K562 (cell line): ENCODE data around the gene MBD3. TPM values are rescaled to one million over a fixed set of nuclear protein-coding genes. Genes with fewer than 3 reads are reported as not detected.

Source experiments
- ATAC-seq: fragments of 200-7000 bp; cut with Tn5 transposase; 3 replicates; pipeline ENCODE4 v1.9.1; 2020; ENCODE audit warnings: moderate library complexity
- BruUV-seq: library from RNA; stranded (reverse); fragments of 400-500 nt; replicated peaks from 2 replicates; lab custom pipeline; 2021; lab: Mats Ljungman, UMichigan
- CTCF ChIA-PET: fragments of 300-600 bp; formaldehyde crosslinking; extraction: SDS; loops from one replicate; lab custom pipeline; 2021; ENCODE audit warnings: low intra/inter-chr PET ratio; lab: Yijun Ruan, JAX
- POLR2A ChIA-PET: fragments of 300-600, 350-650 bp; sonication (Branson Sonifier 250); formaldehyde crosslinking; extraction: SDS; loops from one replicate; lab custom pipeline; 2021; ENCODE audit warnings: antibody characterized with exemption, inconsistent platforms; lab: Yijun Ruan, JAX
- DNase-seq, 4 experiments: peaks; one replicate each; pipeline versions ENCODE4 v3.0.0 to v3.0.0-alpha.2; 2011 to 2018; ENCODE audit warnings: low spot score in 3 of 4, mixed read lengths in 3 of 4; ENCODE audit errors: extremely low read depth in 1 of 4
- FAIRE-seq: peaks from 2 replicates; lab custom pipeline; 2011; peaks lifted over from hg19 to GRCh38; lab: Jason Lieb, UNC
- H2AFZ ChIP-seq: 2 replicates; pipeline ENCODE4 v1.6.0; 2011; ENCODE audit warnings: low read depth, low read length, control low read depth, inconsistent platforms
- H3K27ac ChIP-seq: fragments of 200-600 bp; 3 replicates; pipeline ENCODE4 v1.8.0; 2011; ENCODE audit warnings: low read depth, mild to moderate bottlenecking, control low read depth, inconsistent platforms, low read length, moderate library complexity, mixed read lengths; ENCODE audit errors: extremely low read depth
- H3K27me3 ChIP-seq, 2 experiments: fragments of 300-600 bp in 1 of 2; 2 replicates in 1 of 2; 3 replicates in 1 of 2; pipeline versions ENCODE4 v1.6.0 to v1.8.0; 2011; ENCODE audit warnings: inconsistent platforms in 2 of 2, low read length in 2 of 2, mild to moderate bottlenecking in 1 of 2, mixed read lengths in 1 of 2, moderate library complexity in 1 of 2; ENCODE audit not compliant: control insufficient read depth in 2 of 2, insufficient read depth in 2 of 2
- H3K36me3 ChIP-seq: fragments of 300-600 bp; 3 replicates; pipeline ENCODE4 v1.8.0; 2011; ENCODE audit warnings: mild to moderate bottlenecking, low read length, inconsistent platforms; ENCODE audit not compliant: control insufficient read depth, insufficient read depth
- H3K4me1 ChIP-seq, 2 experiments: fragments of 200-600 bp in 1 of 2; replicated peaks in 1 of 2; 2 replicates in 1 of 2; 3 replicates in 1 of 2; pipeline versions ENCODE4 v1.5.1 to v1.8.0; 2011; ENCODE audit warnings: inconsistent platforms in 2 of 2, low read length in 2 of 2, mild to moderate bottlenecking in 1 of 2, mixed read lengths in 1 of 2, moderate library complexity in 1 of 2; ENCODE audit not compliant: control insufficient read depth in 2 of 2, insufficient read depth in 2 of 2
- H3K4me2 ChIP-seq: 2 replicates; pipeline ENCODE4 v1.6.1; 2011; ENCODE audit warnings: low read length, control low read depth, inconsistent platforms, mixed read lengths; ENCODE audit not compliant: insufficient read depth
- H3K4me3 ChIP-seq: fragments of 200-600 bp; sonication (generic), shearing (Covaris generic); 2 replicates; pipeline ENCODE4 v1.5.1; 2016; ENCODE audit warnings: control low read depth, inconsistent platforms
- H3K79me2 ChIP-seq: fragments of 200-600 bp; 3 replicates; pipeline ENCODE4 v1.8.0; 2011; ENCODE audit warnings: low read length, inconsistent platforms; ENCODE audit not compliant: control insufficient read depth, insufficient read depth
- H3K9ac ChIP-seq, 2 experiments: 2 replicates each; pipeline versions ENCODE4 v1.6.0 to v1.6.1; 2011; ENCODE audit warnings: low read depth in 2 of 2, low read length in 2 of 2, control low read depth in 1 of 2, inconsistent platforms in 1 of 2, mild to moderate bottlenecking in 1 of 2, mixed read lengths in 1 of 2; ENCODE audit not compliant: insufficient read depth in 1 of 2
- H3K9me1 ChIP-seq: one replicate; pipeline ENCODE4 v1.6.0; 2011; ENCODE audit warnings: inconsistent platforms, mild to moderate bottlenecking, low read length, moderate library complexity; ENCODE audit not compliant: control insufficient read depth, insufficient read depth
- H3K9me3 ChIP-seq: replicated peaks from 2 replicates; pipeline ENCODE4 v1.5.1; 2011; ENCODE audit warnings: low read depth, low read length, inconsistent platforms; ENCODE audit not compliant: control insufficient read depth, insufficient read depth
- H4K20me1 ChIP-seq: replicated peaks from 2 replicates; pipeline ENCODE4 v1.6.1; 2011; ENCODE audit warnings: low read length, inconsistent platforms, mixed read lengths; ENCODE audit not compliant: control insufficient read depth, insufficient read depth
- ARID4B ChIP-seq: sonication (generic); formaldehyde crosslinking; IDR thresholded peaks from 2 replicates; pipeline ENCODE4 v1.8.0; 2022; ENCODE audit warnings: mild to moderate bottlenecking, missing genetic modification reagents
- E2F1 ChIP-seq: sonication (generic); formaldehyde crosslinking; IDR thresholded peaks from 2 replicates; pipeline ENCODE4 v1.8.1; 2023; ENCODE audit warnings: mild to moderate bottlenecking, missing genetic modification reagents, moderate library complexity
- EGR1 ChIP-seq: fragments of 450-650 bp; conservative IDR thresholded peaks from 2 replicates; pipeline ENCODE4 v1.6.1; 2017; ENCODE audit warnings: mild to moderate bottlenecking
- ETS2 ChIP-seq: IDR thresholded peaks from 2 replicates; pipeline ENCODE4 v1.6.1; 2016; ENCODE audit warnings: borderline replicate concordance, missing genetic modification characterization, mild to moderate bottlenecking, moderate library complexity, missing compliant biosample characterization; ENCODE audit not compliant: poor library complexity, severe bottlenecking
- FOXK1 ChIP-seq: sonication (generic); formaldehyde crosslinking; IDR thresholded peaks from 2 replicates; pipeline ENCODE4 v1.8.0; 2022; ENCODE audit warnings: missing genetic modification reagents, mild to moderate bottlenecking, borderline replicate concordance
- GTF2E2 ChIP-seq: fragments of 200-800 bp; sonication (Bioruptor generic); IDR thresholded peaks from 2 replicates; pipeline ENCODE4 v1.6.1; 2016; ENCODE audit warnings: missing genetic modification characterization, missing compliant biosample characterization
- KDM4B ChIP-seq, 2 experiments: fragments of 450-650 bp in 1 of 2; sonication (generic) in 1 of 2; IDR thresholded peaks; 2 replicates each; pipeline ENCODE4 v1.6.1; 2016 to 2017; ENCODE audit warnings: borderline replicate concordance in 2 of 2, antibody characterized with exemption in 1 of 2, low read depth in 1 of 2, mild to moderate bottlenecking in 1 of 2
- L3MBTL2 ChIP-seq: fragments of 450-650 bp; IDR thresholded peaks from 2 replicates; pipeline ENCODE4 v1.6.1; 2016; ENCODE audit warnings: mild to moderate bottlenecking, moderate library complexity
- RBM22 ChIP-seq: fragments of 200-400 bp; formaldehyde crosslinking; IDR thresholded peaks from 2 replicates; pipeline ENCODE4 v1.6.1; 2018; ENCODE audit warnings: low read length, low read depth; ENCODE audit not compliant: poor library complexity, severe bottlenecking
- YY1 ChIP-seq, 3 experiments: IDR thresholded peaks; 2 replicates each; pipeline ENCODE4 v1.6.1; 2011; ENCODE audit warnings: low read length in 2 of 3, mild to moderate bottlenecking in 2 of 3, moderate library complexity in 2 of 3, borderline replicate concordance in 1 of 3, control low read depth in 1 of 3, low read depth in 1 of 3; ENCODE audit not compliant: insufficient read depth in 3 of 3, insufficient replicate concordance in 2 of 3, control insufficient read depth in 1 of 3, insufficient read length in 1 of 3; ENCODE audit errors: extremely low read depth in 1 of 3
- ZBTB8A ChIP-seq: fragments of 450-650 bp; IDR thresholded peaks from 2 replicates; pipeline ENCODE4 v1.6.1; 2018; ENCODE audit warnings: mild to moderate bottlenecking, moderate library complexity; ENCODE audit not compliant: partially characterized antibody
- ZBTB9 ChIP-seq: fragments of 450-650 bp; formaldehyde crosslinking; IDR thresholded peaks from 2 replicates; pipeline ENCODE4 v1.4.0; 2020; ENCODE audit warnings: mild to moderate bottlenecking, moderate library complexity
- ZNF133 ChIP-seq: fragments of 250-450 bp; sonication (Bioruptor Pico); IDR thresholded peaks from 2 replicates; pipeline ENCODE4 v1.4.0; 2020; ENCODE audit warnings: mild to moderate bottlenecking
- ZNF766 ChIP-seq: fragments of 200-800 bp; sonication (Bioruptor generic); conservative IDR thresholded peaks from 2 replicates; pipeline ENCODE4 v1.6.1; 2016; ENCODE audit warnings: missing genetic modification characterization, missing compliant biosample characterization
- ZNF785 ChIP-seq: fragments of 250-450 bp; sonication (Bioruptor Pico); IDR thresholded peaks from 2 replicates; pipeline ENCODE4 v1.4.0; 2020; ENCODE audit warnings: mild to moderate bottlenecking
- WGBS: fragments of 100-300 bp; shearing (Covaris generic); methylation state at CpG from one replicate; pipeline ENCODE4 v1.1.6; 2016; ENCODE audit warnings: low coverage, mixed read lengths; ENCODE audit not compliant: insufficient coverage; ENCODE audit errors: missing lambda C conversion rate; 5-methylcytosine and 5-hydroxymethylcytosine counted together
- in situ Hi-C: fragments of 300-500 bp; cut with MboI; formaldehyde crosslinking; loops from 4 replicates; pipeline ENCODE4 v1.15.0; 2018; ENCODE audit warnings: inconsistent platforms, mixed read lengths
- intact Hi-C: fragments of 100-400 bp; cut with micrococcal nuclease; formaldehyde crosslinking; loops from 2 replicates; pipeline ENCODE4 v1.14.2; 2022
- polyA plus RNA-seq, 8 experiments: library from polyadenylated mRNA; depleted of rRNA in 4 of 8; stranded (reverse) in 5 of 8; unstranded in 3 of 8; fragments of >200 nt; fragmentation: Nextera tagmentation in 2 of 8; fragmentation: Illumina TruSeq in 1 of 8; extraction: Ambion mirVana in 2 of 8; extraction: Trizol in 1 of 8; gene quantifications; 2 replicates each; pipeline versions ENCODE4 v1.2.1 to v1.2.3, GENCODE V29; 2011 to 2014; ENCODE audit warnings: inconsistent platforms in 1 of 8, missing spikeins in 1 of 8
- total RNA-seq, 7 experiments: library from RNA; depleted of rRNA in 6 of 7; stranded (reverse); fragments of >200 nt in 6 of 7; fragmentation: Illumina TruSeq in 2 of 7; extraction: Trizol in 2 of 7; gene quantifications; 2 replicates each; pipeline versions ENCODE4 v1.2.1 to v1.2.3, GENCODE V29; 2011 to 2021; ENCODE audit warnings: low replicate concordance in 1 of 7

The MBD3 gene
- total and polyA plus RNA-seq, 9 of the 15 experiments (the other 6 are each of a cell fraction or from before 2014, with no cell fraction given): 0.24 to 137 (median 30.9) TPM

GRCh38 chr19:1571358-1571757, 21.3 kb downstream of the MBD3 start:
- Histone ChIP-seq H3K27me3 (no peaks in the 10 kb centered on the region), H3K9me1 (no peaks in the 10 kb centered on the region), H3K4me3 (no peak overlapping the region), H3K9me3 (no peaks in the 10 kb centered on the region), H4K20me1 (no peaks in the 10 kb centered on the region; the same call in 1 of the 2 replicates), H3K9ac (no peak overlapping the region), H3K4me2 (no peak overlapping the region), H3K36me3 (peaks cover 2% of the 10 kb centered on the region; the same call in 1 of the 3 replicates), H3K79me2 (peaks cover 10% of the 10 kb centered on the region), H3K4me1 (peaks cover 12 to 54% of the 10 kb centered on the region in 2 experiments), H2AFZ (no peak overlapping the region), H3K27ac (no peak overlapping the region)
- in situ Hi-C loops: no loop called here
- 77% methylated on average over 12 of the region's 12 CpGs for WGBS
- no peak for ATAC-seq
- no TSS peak for BruUV-seq
- intact Hi-C loops: no loop called here
- FAIRE-seq: no peak
- TF ChIP-seq ZBTB9 (no peak), ZNF766 (no peak), ZNF785 (CRISPR knock-in tag) (no peak), L3MBTL2 (no peak), GTF2E2 (no peak), ZBTB8A (no peak), ARID4B (CRISPR knock-in tag) (no peak), EGR1 (no peak), KDM4B (IDR thresholded peaks at IDR 0.05; ENCODE audit: borderline replicate concordance in 2 of 2, low read depth in 1 of 2) (no peak), RBM22 (no peak), YY1 (IDR thresholded peaks at IDR 0.05; ENCODE audit: borderline replicate concordance in 1 of 3, control insufficient read depth in 1 of 3, extremely low read depth in 1 of 3, insufficient read depth in 3 of 3, insufficient read length in 1 of 3, insufficient replicate concordance in 2 of 3, low read depth in 1 of 3, low read length in 2 of 3) (no peak), ETS2 (no peak), ZNF133 (CRISPR knock-in tag) (no peak), FOXK1 (no peak), E2F1 (CRISPR knock-in tag) (no peak)
- ChIA-PET CTCF (no interaction called here), POLR2A (no interaction called here)
- no peak for DNase-seq
